GM20431 (cell line): ENCODE results near the gene ZDHHC17.

Experiments
- in situ Hi-C: fragments of 300-500 bp; cut with MseI, MboI; formaldehyde crosslinking; loops from one replicate; pipeline ENCODE4 v1.15.0; 2020; ENCODE audit warnings: low sequenced_read_pairs; ENCODE audit not compliant: unreplicated experiment

Gene ZDHHC17

GRCh38 chr12:76872415-76872814 lies 108.5 kb downstream of the ZDHHC17 start:
- in situ Hi-C loops: no loop called here

GRCh38 chr12:76874027-76874426 lies 110.1 kb downstream of the ZDHHC17 start:
- in situ Hi-C loops: no loop called here

GRCh38 chr12:76874491-76875190 lies 110.7 kb downstream of the ZDHHC17 start:
- in situ Hi-C loops: no loop called here

GRCh38 chr12:76876696-76877229 lies 112.8 kb downstream of the ZDHHC17 start:
- in situ Hi-C loops: no loop called here

GRCh38 chr12:76878099-76878898 lies 114.4 kb downstream of the ZDHHC17 start:
- in situ Hi-C loops: no loop called here

- in situ Hi-C loops: no loop called here
These were observed 115.2 kb downstream of the ZDHHC17 start, which contains the start of gene CSRP2 for GRCh38 chr12:76878899-76879709. CSRP2 (minus strand) TSS chr12:76879019; CDS start chr12:76866260, 12,759 bp downstream.

- in situ Hi-C loops: no loop called here
These were observed 116.0 kb downstream of the ZDHHC17 start for GRCh38 chr12:76879710-76880518.

GRCh38 chr12:76880519-76881023 lies 116.7 kb downstream of the ZDHHC17 start:
- in situ Hi-C loops: no loop called here

GRCh38 chr12:76881142-76881541 lies 117.2 kb downstream of the ZDHHC17 start:
- in situ Hi-C loops: no loop called here

- in situ Hi-C loops: no loop called here
These were observed 118.5 kb downstream of the ZDHHC17 start for GRCh38 chr12:76882367-76882766.

GRCh38 chr12:76883151-76883550 lies 119.2 kb downstream of the ZDHHC17 start:
- in situ Hi-C loops: no loop called here

GRCh38 chr12:76883811-76884210 lies 119.9 kb downstream of the ZDHHC17 start:
- in situ Hi-C loops: no loop called here

- in situ Hi-C loops: no loop called here
These were observed 124.9 kb downstream of the ZDHHC17 start for GRCh38 chr12:76888775-76889174.

GRCh38 chr12:76890151-76891143 lies 126.5 kb downstream of the ZDHHC17 start:
- in situ Hi-C loops: no loop called here

- in situ Hi-C loops: no loop called here
These were observed 127.7 kb downstream of the ZDHHC17 start for GRCh38 chr12:76891609-76892008.

- in situ Hi-C loops: no loop called here
These were observed 131.9 kb downstream of the ZDHHC17 start for GRCh38 chr12:76895796-76896195.

- in situ Hi-C loops: no loop called here
These were observed 132.4 kb downstream of the ZDHHC17 start for GRCh38 chr12:76896274-76896673.

GRCh38 chr12:76898442-76898841 lies 134.5 kb downstream of the ZDHHC17 start:
- in situ Hi-C loops: no loop called here
